Stimulated activated CD8-positive, alpha-beta memory T cell treated with anti-CD3 and anti-CD28 coated beads, Interleukin-7, amount 100 ng/mL, for 24 hours (primary cell): ENCODE measurements around the gene LYRM4.

Source experiments
- DNase-seq: peaks from one replicate; pipeline ENCODE4 v3.0.0-alpha.2; 2020; ENCODE audit warnings: low read depth

LYRM4 gene

DNA sequence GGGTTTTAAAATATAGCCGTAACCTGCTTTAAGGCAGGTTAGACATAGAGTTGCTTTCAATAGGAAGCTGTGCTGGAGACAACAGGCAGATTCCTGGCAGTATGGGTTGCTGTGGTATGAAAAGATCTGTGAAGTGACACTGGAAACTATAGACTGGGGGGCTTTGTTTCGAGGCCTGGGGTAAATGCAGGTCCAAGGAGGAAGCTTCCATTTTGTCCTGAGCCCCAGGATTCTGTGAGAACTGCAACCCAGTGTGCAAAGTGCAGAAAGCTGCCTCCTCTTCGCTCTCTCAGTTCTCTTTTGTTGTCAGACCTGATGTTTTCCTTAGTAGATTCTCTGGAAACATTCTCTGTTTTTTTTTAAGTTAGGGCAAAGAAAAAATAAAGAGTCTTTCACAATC, 86.9 kb downstream of the LYRM4 start:
- DNase-seq = no peak

GRCh38 chr6:5172897-5173474, 87.8 kb downstream of the LYRM4 start:
- DNase-seq = no peak

DNA sequence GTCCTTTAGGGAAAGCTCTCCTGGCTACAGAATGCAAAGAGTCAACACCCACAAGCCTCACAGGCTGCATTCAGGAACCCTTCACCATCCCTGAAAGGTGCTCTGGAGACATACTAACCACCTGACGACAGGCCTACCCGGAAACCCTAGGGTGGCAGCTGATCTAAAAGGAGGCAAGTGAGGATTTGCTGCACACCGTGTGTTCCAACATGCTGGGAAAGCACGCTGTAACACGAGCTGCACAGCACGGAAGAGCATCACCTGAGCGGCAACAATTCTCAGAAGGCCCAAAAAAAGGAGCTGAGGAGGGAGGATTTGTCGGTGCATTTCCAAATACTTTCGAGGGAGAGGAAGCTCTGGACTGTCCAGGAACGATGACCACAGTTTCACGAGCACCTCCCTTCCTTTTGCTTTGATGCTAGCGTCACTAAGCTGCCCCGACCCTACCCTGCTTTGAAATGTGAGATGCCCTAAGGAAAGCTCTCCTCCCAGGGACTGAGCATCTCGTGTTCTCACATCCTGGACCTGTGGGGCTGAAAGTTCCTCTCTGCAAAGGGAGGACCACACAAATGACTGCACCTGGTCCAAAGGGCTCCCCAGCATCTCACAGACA, 88.6 kb downstream of the LYRM4 start:
- DNase-seq = no peak

GRCh38 chr6:5167501-5167900, 93.2 kb downstream of the LYRM4 start:
- DNase-seq = no peak

GRCh38 chr6:5164092-5164491, 96.7 kb downstream of the LYRM4 start:
- DNase-seq = no peak

DNA sequence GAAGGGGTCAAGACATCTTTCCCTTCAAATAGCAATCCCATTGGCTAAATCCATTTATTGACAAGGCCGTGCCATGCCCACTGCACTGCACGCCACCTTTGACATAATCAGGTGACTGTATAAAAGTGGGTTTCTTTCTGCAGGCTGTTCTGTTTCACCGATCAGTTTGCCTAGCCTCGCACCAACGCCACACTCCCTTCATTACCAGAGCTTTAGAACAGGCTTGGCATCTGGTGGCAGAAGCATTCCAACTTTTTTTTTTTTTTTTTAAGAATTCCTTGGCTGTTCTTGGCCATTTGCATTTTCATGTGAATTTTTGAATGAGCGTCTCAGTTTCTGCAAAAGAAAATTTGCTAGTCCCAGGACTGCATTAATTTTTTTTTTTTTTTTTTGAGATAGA, 97.5 kb downstream of the LYRM4 start:
- no peak for DNase-seq

DNA sequence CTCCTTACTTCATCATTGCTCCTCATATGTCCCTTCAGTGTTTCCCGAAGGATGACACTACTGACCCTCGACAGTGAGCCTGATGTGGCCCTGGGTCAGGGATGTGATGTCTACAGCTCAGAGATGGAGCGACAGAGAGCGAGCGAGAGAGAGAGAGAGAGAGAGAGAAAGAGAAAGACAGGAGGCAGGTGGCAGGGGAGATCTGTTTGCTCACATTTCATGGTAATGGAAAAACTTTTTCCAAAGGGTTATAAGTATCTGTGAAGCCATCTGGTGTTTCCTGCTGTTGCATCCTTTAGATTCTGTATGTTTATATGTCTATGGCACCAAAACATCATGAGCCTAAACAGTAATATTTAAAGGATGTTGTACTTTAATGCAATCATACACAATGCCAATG, 98.4 kb downstream of the LYRM4 start:
- DNase-seq = no peak

GRCh38 chr6:5160206-5160605, 100.5 kb downstream of the LYRM4 start:
- no peak for DNase-seq

DNA sequence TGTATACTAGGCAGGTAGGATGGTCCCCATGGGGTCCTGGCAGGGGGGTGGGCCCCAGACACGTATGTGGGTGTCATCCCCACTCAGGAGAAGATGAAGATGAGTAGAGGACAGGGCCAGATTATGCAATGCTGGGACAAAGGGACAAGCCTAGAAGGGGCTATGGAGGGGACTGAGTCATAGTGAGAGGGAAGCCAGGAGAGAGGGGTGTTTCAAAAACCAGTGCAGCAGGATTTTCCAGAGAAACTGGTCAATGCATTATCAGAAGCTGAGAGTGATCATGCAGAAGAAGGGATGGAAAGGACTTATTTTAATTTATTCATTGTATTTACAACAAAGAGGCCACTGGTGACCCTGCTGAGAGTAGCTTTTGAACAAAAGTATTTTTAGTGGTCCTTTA, 101.6 kb downstream of the LYRM4 start:
- DNase-seq = no peak

DNA sequence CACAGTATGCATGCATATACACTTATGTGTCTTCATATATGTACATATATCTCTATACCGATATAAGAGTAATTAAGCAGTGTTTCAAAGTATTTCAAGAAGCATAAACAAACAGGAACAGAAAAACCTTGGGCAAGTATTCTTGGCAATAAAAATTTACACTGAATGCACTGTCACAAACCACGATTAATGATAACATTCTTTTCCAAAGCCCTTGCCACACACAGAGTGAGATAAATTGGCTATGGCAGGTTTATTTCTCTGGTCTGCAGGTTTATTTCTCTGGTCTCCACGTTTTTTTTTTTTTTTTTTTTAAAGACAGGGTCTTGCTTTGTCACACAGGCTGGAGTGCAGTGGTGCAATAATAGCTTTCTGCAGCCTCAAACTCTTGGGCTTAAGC, 102.6 kb downstream of the LYRM4 start:
- no peak for DNase-seq

GRCh38 chr6:5157621-5158138, 103.1 kb downstream of the LYRM4 start:
- DNase-seq = no peak

GRCh38 chr6:5156627-5157026, 104.1 kb downstream of the LYRM4 start:
- DNase-seq = no peak

DNA sequence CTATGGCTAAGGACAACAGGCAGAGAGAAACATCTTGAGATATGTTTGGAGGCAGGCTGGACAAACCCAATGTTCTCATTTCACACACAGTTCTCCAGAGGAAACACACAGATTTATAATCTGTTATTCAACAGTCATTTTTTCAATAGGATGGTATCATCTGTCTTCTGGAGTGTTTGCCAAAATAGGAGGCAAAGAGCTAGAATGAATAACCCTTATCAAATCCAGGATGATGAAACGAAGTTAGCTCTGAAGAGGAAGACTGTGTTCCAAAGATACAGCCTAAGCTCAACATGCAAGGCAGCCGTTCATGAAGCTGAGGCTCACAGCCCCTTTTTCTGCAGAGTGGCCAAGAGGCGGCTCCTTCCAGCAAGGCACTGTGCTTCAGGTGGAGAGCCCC, 104.8 kb downstream of the LYRM4 start:
- DNase-seq = no peak

- DNase-seq = no peak
Observed at GRCh38 chr6:5153186-5153585, 107.6 kb downstream of the LYRM4 start.

DNA sequence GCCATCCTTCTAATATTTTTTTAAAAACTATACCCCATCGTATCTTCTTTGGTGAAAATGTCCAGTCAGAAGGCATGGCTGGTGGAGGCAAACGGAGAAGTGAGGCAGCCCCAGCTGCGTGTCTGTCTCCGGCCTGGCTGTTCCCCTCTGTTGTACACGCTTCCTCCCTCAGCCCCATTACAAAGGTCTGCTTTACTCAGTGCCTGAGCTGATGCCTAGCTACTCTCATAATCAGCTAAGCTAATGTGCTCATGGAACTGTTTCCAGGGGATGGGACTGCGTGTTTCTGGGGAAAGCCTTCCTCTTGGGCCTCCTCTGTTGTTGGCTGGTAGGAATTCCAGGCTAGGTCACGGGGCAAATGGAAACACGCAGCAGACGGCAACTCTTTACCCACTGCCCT, 108.3 kb downstream of the LYRM4 start:
- no peak for DNase-seq

GRCh38 chr6:5151955-5152401, 108.8 kb downstream of the LYRM4 start:
- DNase-seq = no peak

DNA sequence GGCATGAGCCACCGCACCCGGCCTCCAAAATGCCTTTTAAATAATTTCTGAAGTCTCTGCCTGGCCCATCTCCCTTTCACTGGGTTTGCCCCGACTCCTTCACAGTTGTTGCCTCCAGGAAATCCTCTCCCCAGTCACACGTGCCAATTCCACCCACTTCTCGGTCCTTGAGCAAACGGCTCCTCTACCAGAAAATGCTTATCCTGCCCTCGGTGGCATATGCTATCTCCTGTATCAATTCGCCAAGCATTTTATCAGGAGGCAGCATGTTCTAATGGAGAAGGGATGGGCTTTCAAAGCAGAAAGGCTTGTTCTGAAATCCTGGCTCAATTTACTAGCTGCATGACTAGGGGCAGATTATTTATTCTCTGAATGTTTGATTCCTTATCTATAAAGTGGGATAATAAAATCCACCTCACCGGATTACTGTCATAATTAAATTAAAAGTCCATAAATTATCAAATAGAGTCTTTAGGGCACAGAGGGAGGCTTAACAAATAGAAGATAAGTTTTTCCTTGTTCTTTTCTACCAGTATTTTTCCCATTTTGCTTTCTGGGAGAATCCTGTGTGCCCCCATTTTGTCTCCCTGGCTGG, 109.3 kb downstream of the LYRM4 start:
- DNase-seq = no peak

DNA sequence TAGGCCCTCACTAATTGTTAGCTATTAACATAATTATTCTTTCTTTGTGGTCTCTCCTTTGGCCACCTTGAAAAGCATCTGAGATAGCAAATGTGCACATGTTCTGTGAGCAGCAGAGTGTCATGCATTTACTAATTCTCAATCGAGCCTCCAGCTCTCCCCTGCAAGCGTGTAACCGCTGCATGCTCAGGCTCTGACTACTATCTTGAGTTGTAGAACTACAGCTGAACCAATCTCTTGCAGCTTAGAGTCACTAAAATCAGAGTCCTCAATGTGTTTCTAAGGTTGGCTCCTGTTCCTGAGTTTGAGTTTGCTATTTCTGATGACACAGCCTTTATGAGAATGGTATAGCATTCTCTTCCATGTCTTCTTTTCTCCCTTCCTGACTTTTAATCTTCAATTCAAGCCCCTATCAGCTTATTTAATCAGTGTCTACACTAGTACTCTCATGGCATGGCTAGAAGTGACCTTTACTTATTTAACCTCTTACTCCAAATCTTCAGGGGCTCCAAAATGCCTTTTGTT, 110.1 kb downstream of the LYRM4 start:
- no peak for DNase-seq

- DNase-seq = no peak
Observed at GRCh38 chr6:5149891-5150290, 110.9 kb downstream of the LYRM4 start.

GRCh38 chr6:5149159-5149704, 111.5 kb downstream of the LYRM4 start:
- DNase-seq = no peak

DNA sequence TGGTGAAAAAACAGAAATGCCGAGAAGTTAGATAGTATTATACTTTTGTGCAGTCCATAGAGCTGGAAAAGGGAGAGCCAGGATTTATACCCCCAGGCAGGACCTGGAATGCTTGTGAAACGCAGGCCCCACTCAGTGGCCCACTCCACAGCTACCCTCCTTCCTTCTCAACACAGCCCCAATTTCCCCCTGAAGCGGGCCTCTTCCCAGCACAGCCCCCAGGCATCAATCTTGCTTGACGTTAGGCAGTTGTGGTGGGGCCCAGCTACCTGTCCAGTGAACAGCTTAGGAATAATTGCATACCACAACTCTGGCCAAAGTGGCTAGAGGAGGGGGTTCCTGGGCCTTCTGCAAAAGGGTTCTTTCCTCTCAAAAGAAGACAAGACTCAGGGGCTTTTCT, 114.4 kb downstream of the LYRM4 start:
- DNase-seq = no peak

GRCh38 chr6:5143634-5144311, 117.0 kb downstream of the LYRM4 start:
- peak; percentile 75 for DNase-seq

DNA sequence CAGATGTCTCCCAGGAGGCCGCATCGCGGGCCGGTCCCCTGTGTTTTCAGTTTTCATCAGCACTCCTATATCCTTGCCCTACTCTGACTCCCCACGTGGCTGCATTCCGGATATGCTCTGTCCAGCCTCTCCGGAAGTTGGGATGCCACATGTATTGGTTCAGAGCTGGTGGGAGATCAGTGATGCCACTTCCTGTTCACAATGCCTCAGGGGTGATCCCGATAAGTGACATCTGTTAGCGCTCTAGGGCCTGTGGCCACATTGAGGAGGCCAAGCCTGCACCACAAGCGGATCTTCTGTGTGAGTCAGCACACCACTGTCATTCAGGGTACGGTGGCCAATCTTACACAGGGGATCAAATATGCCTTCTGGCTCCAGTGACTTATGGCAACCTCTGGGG, 117.8 kb downstream of the LYRM4 start:
- no peak for DNase-seq
